22Rv1 (cell line): ENCODE results near the gene MEIS2.

Source experiments
- H3K27ac ChIP-seq: fragments of 450-650 bp; 2 replicates; pipeline ENCODE4 v1.5.1; 2017
- CTCF ChIP-seq: fragments of 450-650 bp; IDR thresholded peaks from 2 replicates; pipeline ENCODE4 v1.5.1; 2017; ENCODE audit warnings: mild to moderate bottlenecking
- ZFX ChIP-seq: fragments of 450-650 bp; IDR thresholded peaks from 2 replicates; pipeline ENCODE4 v1.6.1; 2017; ENCODE audit warnings: antibody characterized with exemption, borderline replicate concordance

Gene MEIS2

GRCh38 chr15:37050345-37050744 lies 50.0 kb downstream of the MEIS2 start:
- no peak for TF ChIP-seq CTCF
- H3K27ac ChIP-seq, result no peak overlapping the region

GRCh38 chr15:37046876-37047614 lies 53.3 kb downstream of the MEIS2 start:
- no peak for TF ChIP-seq CTCF
- TF ChIP-seq ZFX, result no peak
- H3K27ac ChIP-seq, result no peak overlapping the region

GRCh38 chr15:37045859-37046740 lies 54.2 kb downstream of the MEIS2 start:
- TF ChIP-seq CTCF, result no peak
- no peak for TF ChIP-seq ZFX
- H3K27ac ChIP-seq, result no peak overlapping the region

- TF ChIP-seq CTCF (no peak), ZFX (no peak)
- no peak overlapping the region for H3K27ac ChIP-seq
Measured at GRCh38 chr15:37044915-37045648, 55.3 kb downstream of the MEIS2 start.

GRCh38 chr15:37041836-37042235 lies 58.5 kb downstream of the MEIS2 start:
- TF ChIP-seq CTCF (no peak), ZFX (no peak)

GRCh38 chr15:37041042-37041441 lies 59.3 kb downstream of the MEIS2 start:
- no peak for TF ChIP-seq ZFX
- no peak for TF ChIP-seq CTCF
- no peak overlapping the region for H3K27ac ChIP-seq

More at GRCh38 chr15:37041836-37042235, 58.5 kb downstream of the MEIS2 start:
- no peak overlapping the region for H3K27ac ChIP-seq
